GM12874 (cell line): Measurements from ENCODE around the gene SMU1.

ENCODE experiments used
- TF ChIP-seq, protein P1 (sequence below): IDR thresholded peaks from 2 replicates; pipeline ENCODE4 v1.5.1; 2011; ENCODE audit warnings: low read depth, mild to moderate bottlenecking, control low read depth, low read length, moderate library complexity; ENCODE audit not compliant: insufficient read depth

SMU1 gene

GRCh38 chr9:33105504-33105903 lies 29.0 kb upstream of the SMU1 start:
- TF ChIP-seq, protein P1, sequence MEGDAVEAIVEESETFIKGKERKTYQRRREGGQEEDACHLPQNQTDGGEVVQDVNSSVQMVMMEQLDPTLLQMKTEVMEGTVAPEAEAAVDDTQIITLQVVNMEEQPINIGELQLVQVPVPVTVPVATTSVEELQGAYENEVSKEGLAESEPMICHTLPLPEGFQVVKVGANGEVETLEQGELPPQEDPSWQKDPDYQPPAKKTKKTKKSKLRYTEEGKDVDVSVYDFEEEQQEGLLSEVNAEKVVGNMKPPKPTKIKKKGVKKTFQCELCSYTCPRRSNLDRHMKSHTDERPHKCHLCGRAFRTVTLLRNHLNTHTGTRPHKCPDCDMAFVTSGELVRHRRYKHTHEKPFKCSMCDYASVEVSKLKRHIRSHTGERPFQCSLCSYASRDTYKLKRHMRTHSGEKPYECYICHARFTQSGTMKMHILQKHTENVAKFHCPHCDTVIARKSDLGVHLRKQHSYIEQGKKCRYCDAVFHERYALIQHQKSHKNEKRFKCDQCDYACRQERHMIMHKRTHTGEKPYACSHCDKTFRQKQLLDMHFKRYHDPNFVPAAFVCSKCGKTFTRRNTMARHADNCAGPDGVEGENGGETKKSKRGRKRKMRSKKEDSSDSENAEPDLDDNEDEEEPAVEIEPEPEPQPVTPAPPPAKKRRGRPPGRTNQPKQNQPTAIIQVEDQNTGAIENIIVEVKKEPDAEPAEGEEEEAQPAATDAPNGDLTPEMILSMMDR = no peak

GRCh38 chr9:33104401-33104800 lies 27.9 kb upstream of the SMU1 start:
- TF ChIP-seq, protein P1 = no peak

DNA sequence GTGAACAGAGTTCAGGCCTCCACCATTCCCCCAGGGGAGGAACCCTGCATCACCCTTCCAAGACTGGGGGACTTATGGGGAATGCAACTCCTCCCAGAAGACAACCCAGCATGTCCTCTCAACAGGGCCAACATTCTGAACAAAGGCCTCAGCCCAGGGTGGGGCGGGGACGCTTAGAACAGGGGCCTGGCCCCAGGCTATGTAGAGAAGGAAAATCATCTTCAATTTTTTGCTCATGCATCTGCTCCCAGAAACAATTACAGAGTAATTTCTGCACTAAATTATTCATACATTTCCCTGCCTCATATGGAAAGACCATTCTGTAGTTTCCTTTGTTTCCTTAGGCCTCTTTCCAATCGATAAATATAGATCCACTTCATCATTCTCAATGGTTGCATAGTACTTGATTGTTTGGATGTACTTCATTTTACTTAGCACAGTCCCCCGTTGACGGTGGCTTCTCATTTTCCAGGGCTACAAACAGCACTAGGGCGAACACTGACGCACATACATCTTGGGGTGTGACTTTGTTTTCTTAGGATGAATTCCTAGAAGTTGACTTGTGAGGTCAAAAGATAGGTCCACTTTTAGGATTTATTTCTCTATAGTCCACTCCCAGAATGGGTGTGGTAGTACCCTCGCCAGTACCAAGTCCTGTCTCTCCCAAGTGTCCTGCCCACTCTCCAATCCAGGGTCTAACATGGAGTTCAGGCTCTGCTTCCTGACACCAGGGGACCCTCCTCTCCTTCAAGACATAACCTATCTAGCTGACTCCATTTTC lies 27.2 kb upstream of the SMU1 start:
- TF ChIP-seq, protein P1 = no peak

GRCh38 chr9:33102551-33103210 lies 26.2 kb upstream of the SMU1 start:
- TF ChIP-seq, protein P1 = no peak

GRCh38 chr9:33101104-33101951 lies 24.9 kb upstream of the SMU1 start:
- TF ChIP-seq, protein P1 = no peak

- TF ChIP-seq, protein P1 = no peak
Measured at GRCh38 chr9:33099754-33100153, 23.3 kb upstream of the SMU1 start.

DNA sequence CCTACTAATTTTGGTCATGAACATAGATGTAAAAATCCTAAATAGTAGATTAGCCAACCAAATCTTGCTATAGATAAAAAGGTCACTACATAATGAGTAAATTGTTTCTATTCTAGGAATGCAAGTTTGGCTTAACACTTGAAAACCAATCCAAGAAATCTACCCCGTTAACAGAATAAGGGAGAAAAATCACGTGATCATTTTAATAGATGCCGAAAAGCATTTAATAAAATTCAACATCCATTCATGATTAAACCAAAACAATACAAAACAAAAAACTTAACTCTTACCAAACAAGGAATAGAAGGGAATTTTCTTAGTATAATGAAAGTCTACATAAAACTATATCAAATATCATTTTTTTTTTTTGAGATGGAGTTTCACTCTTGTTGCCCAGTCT lies 20.7 kb upstream of the SMU1 start:
- TF ChIP-seq, protein P1 = no peak
